Large intestine (tissue), 3 donors: ENCODE measurements around the gene DAZAP1. TPM values are rescaled to one million over a fixed set of nuclear protein-coding genes. Genes with fewer than 3 reads are reported as not detected.

ENCODE experiments used
- DNase-seq, 2 donors: peaks; one replicate each; pipeline versions ENCODE4 v3.0.0 to v3.0.0-alpha.2; 2013
- H3K27ac ChIP-seq: one replicate; pipeline ENCODE4 v1.5.1; 2013; ENCODE audit warnings: low read length
- H3K27me3 ChIP-seq: 2 replicates; pipeline ENCODE4 v1.6.1; 2013; ENCODE audit warnings: low read length; ENCODE audit not compliant: control insufficient read depth, insufficient read depth
- H3K36me3 ChIP-seq: 2 replicates; pipeline ENCODE4 v1.6.1; 2013; ENCODE audit warnings: low read length; ENCODE audit not compliant: control insufficient read depth, insufficient read depth
- H3K4me1 ChIP-seq: one replicate; pipeline ENCODE4 v1.6.1; 2013; ENCODE audit warnings: low read length; ENCODE audit not compliant: control insufficient read depth, insufficient read depth
- H3K4me3 ChIP-seq: one replicate; pipeline ENCODE4 v1.5.1; 2013; ENCODE audit warnings: low read length
- H3K9me3 ChIP-seq: one replicate; pipeline ENCODE4 v1.6.1; 2013; ENCODE audit warnings: mild to moderate bottlenecking, low read depth, low read length, moderate library complexity; ENCODE audit not compliant: control insufficient read depth
- WGBS: methylation state at CpG from one replicate; pipeline ENCODE4 v1.1.5; 2013; ENCODE audit warnings: low lambda C conversion rate; ENCODE audit not compliant: insufficient coverage; 5-methylcytosine and 5-hydroxymethylcytosine counted together
- polyA plus RNA-seq: library from polyadenylated mRNA; unstranded; fragments of 120-200 nt; gene quantifications from one replicate; pipeline ENCODE4 v1.2.1, GENCODE V29; 2013

DAZAP1 gene
- polyA plus RNA-seq, 1 donor: 97.8 TPM

GRCh38 chr19:1385816-1386215 lies 21.6 kb upstream of the DAZAP1 start:
- H3K4me3 ChIP-seq: no peak overlapping the region
- no CpG with 5 or more reads among the region's 3 CpGs for WGBS
- H3K27ac ChIP-seq: no peak overlapping the region
- DNase-seq: no peak
- H3K36me3 ChIP-seq: peaks cover 32% of the 10 kb centered on the region
- peaks cover 4% of the 10 kb centered on the region for H3K4me1 ChIP-seq
- no peaks in the 10 kb centered on the region for H3K27me3 ChIP-seq
- peaks cover 5% of the 10 kb centered on the region for H3K9me3 ChIP-seq

DNA sequence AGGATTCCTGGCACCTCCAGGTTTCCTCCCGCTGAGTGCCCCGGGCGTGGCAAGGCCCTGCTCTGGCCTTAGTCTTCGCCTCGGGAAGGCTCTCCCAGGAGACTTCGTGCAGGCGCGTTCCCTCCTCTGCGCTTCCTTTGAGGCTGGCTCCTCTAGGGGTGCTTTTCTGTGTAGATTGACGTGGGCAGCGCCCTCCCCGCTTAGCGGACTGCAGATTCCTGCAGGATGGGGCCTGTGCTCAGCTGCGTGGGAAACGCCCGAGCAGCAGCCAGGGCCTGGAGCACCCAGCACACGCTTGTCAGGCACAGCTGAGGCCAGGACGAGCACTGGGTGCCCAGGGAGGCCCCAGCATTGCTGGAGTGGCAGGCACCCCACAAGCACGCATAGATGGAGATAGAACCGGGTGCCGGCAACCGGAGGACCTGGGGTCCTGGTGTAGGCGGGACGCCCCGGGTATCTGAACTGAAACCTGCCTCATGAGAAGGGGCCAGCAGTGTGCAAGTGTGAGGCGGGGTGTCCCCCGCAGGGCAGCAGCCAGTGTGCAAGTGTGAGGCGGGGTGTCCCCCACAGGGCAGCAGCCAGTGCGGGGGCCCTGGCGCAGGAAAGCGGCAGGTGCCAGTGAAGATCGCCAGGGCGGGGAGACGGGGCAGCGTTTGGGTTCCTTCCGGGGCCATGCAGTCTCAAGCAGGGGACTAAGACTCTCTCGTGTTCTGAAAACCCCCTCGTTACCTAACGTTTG lies 20.3 kb upstream of the DAZAP1 start:
- H3K4me3 ChIP-seq: no peak overlapping the region
- WGBS: no CpG with 5 or more reads among the region's 39 CpGs
- no peak overlapping the region for H3K27ac ChIP-seq
- DNase-seq: no peak
- H3K4me1 ChIP-seq: peaks cover 4% of the 10 kb centered on the region
- peaks cover 5% of the 10 kb centered on the region for H3K9me3 ChIP-seq
- H3K27me3 ChIP-seq: no peaks in the 10 kb centered on the region
- peaks cover 39% of the 10 kb centered on the region for H3K36me3 ChIP-seq

GRCh38 chr19:1387684-1388636 lies 19.4 kb upstream of the DAZAP1 start:
- WGBS: no CpG with 5 or more reads among the region's 45 CpGs
- H3K4me1 ChIP-seq: peaks cover 4% of the 10 kb centered on the region
- H3K27ac ChIP-seq: no peak overlapping the region
- peaks cover 48% of the 10 kb centered on the region for H3K36me3 ChIP-seq
- H3K9me3 ChIP-seq: peaks cover 5% of the 10 kb centered on the region
- H3K4me3 ChIP-seq: no peak overlapping the region
- H3K27me3 ChIP-seq: no peaks in the 10 kb centered on the region
- DNase-seq: no peak

GRCh38 chr19:1388637-1389026 lies 18.8 kb upstream of the DAZAP1 start:
- no CpG with 5 or more reads among the region's 17 CpGs for WGBS
- no peak for DNase-seq
- no peak overlapping the region for H3K4me3 ChIP-seq
- peaks cover 4% of the 10 kb centered on the region for H3K4me1 ChIP-seq
- peaks cover 5% of the 10 kb centered on the region for H3K9me3 ChIP-seq
- H3K36me3 ChIP-seq: peaks cover 54% of the 10 kb centered on the region
- no peaks in the 10 kb centered on the region for H3K27me3 ChIP-seq
- no peak overlapping the region for H3K27ac ChIP-seq

GRCh38 chr19:1389033-1389940 lies 18.1 kb upstream of the DAZAP1 start:
- Histone ChIP-seq H3K27ac (no peak overlapping the region), H3K36me3 (peaks cover 58% of the 10 kb centered on the region), H3K9me3 (peaks cover 5% of the 10 kb centered on the region), H3K4me1 (peaks cover 4% of the 10 kb centered on the region), H3K27me3 (no peaks in the 10 kb centered on the region), H3K4me3 (no peak overlapping the region)
- WGBS: 93% methylated on average over 3 of the region's 39 CpGs
- DNase-seq: no peak

GRCh38 chr19:1390890-1391423 lies 16.4 kb upstream of the DAZAP1 start:
- no peaks in the 10 kb centered on the region for H3K27me3 ChIP-seq
- H3K4me1 ChIP-seq: no peaks in the 10 kb centered on the region
- peaks cover 5% of the 10 kb centered on the region for H3K9me3 ChIP-seq
- DNase-seq: no peak
- H3K27ac ChIP-seq: no peak overlapping the region
- no peak overlapping the region for H3K4me3 ChIP-seq
- H3K36me3 ChIP-seq: peaks cover 66% of the 10 kb centered on the region
- no CpG with 5 or more reads among the region's 42 CpGs for WGBS

DNA sequence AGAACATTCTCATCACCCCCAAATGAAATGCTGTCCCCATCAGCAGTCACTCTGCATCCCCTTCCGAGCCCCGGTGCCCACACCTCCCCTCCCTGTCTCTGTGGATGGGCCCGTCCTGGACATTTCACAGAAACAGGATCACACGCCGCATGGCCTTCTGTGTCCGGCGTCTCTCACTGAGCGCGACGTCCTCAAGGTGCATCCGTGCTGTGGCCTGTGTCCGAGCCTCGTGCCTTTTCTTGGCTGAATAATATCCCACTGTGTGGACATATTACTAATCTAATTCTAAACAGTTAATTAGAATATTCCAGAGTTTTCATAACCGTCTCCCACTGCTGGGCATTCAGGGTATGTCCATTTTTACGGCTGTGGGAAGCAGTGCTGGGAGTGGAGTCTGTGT lies 15.0 kb upstream of the DAZAP1 start:
- WGBS: 96% methylated on average over 4 of the region's 15 CpGs
- Histone ChIP-seq H3K9me3 (peaks cover 5% of the 10 kb centered on the region), H3K4me1 (no peaks in the 10 kb centered on the region), H3K36me3 (peaks cover 61% of the 10 kb centered on the region), H3K4me3 (no peak overlapping the region), H3K27ac (no peak overlapping the region), H3K27me3 (no peaks in the 10 kb centered on the region)
- DNase-seq: no peak

DNA sequence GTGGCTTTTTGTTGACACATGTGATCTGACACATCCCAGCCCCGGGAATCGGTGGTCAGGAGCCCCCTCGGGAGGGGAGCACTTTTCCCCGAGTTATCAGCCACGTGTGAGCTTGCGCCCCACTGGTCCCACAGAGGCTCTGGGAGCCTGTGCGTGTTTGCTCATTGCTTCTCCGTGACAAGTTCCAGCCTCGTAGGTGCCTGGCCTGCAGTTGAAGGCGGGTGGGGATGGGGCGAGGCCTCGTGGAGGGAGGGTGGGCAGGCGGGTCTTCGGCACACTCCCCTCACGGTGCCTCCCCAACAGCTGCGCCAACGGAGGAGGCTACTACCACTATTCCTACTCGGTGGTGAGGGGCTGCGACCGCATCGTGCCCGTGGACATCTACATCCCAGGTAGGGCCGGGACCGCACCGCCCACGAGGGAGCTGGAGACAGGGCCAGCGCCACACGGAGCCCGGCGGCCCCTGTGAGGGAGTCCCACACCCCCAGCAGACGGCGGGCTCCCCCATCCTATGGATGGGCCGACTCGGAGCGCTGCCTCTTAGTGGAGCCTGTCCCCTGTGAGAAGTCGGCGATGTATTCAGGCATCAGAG lies 14.4 kb upstream of the DAZAP1 start:
- no CpG with 5 or more reads among the region's 37 CpGs for WGBS
- Histone ChIP-seq H3K27ac (no peak overlapping the region), H3K4me1 (no peaks in the 10 kb centered on the region), H3K36me3 (peaks cover 59% of the 10 kb centered on the region), H3K4me3 (no peak overlapping the region), H3K27me3 (no peaks in the 10 kb centered on the region), H3K9me3 (peaks cover 5% of the 10 kb centered on the region)
- DNase-seq: no peak

DNA sequence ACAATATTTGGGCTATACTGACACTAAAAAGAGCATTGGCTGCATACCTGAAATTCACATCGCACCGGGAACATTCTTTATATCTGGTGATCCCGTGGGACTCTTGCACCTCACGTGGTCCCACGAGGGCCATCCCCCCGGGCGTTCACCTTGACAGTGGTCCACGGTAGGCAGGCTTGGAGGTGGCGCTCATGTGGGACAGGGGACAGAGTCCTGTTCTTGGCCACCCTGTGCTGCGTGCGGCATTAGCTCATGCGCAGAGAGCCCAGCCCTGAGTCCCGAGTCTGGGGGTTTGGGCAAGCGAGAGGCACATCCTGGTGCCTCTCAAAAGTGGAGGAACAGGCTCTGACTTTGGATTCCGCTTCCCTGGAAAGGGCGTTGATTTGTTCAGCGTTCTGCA lies 13.5 kb upstream of the DAZAP1 start:
- Histone ChIP-seq H3K36me3 (peaks cover 51% of the 10 kb centered on the region), H3K9me3 (no peaks in the 10 kb centered on the region), H3K4me1 (no peaks in the 10 kb centered on the region), H3K4me3 (no peak overlapping the region), H3K27me3 (no peaks in the 10 kb centered on the region), H3K27ac (no peak overlapping the region)
- WGBS: 100% methylated on average over 2 of the region's 17 CpGs
- DNase-seq: no peak
